ENCODE results near the gene ZNF165.
"Not testable (repeated sequence)": the region's sequence is repeated elsewhere in the genome, so short reads cannot be mapped to it uniquely, and the experiment has no call there.

Gene ZNF165

DNA sequence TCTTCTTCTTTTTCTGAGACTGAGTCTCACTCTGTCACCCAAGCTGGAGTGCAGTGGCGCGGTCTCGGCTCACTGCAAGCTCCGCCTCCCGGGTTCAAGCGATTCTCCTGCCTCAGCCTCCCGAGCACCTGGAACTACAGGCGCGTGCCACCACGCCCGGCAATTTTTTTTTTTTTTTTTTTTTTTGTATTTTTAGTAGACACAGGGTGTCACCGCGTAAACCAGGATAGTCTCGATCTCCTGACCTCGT is at the start of gene ZNF165:
Gene ZNF165, plus strand, starts transcription at position 188 of the 250 bp plus-strand sequence. CDS start 4,913 bp downstream, outside the sequence.
- not testable (repeated sequence) for DNase-seq (ENCODE audit: low read depth)

DNA sequence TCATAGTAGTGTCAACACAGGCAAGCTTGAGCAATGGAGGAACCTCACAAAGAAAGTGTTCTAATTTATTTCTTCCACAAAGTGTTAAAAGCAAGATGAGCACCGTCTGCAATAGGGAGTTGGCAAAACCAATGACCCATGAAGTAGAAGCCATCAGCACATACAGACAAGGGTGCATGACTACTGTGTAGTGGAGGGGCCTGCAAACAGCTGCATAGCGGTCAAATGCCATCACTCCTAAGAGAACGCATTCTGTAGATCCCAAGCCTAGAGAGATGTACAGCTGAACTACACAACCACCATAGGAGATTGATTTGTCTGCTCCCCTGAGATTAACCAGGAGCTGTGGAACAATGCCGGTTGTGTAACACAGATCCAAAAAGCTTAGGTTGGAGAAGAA is 26.8 kb upstream of the ZNF165 start:
- DNase-seq (ENCODE audit: low read depth) = no peak

DNA sequence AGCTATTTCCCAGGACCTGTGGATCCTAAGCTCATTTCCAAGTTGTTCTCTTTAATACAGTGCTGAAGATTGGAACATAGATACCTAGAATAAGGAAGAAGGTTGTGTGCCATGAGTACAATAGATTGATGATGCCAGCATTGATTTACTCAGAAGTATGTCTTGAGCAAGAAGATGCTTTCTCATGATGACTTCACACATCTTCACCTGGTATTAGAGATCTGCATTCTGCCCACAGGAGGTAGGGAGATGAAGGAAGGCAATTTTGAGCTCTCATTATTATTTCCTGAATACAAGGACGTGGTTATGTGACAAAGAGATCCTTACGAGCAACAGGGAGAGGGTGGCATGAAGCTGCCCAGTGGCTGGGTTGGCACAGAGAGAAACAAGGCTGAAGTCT is 20.0 kb upstream of the ZNF165 start:
- no peak for DNase-seq (ENCODE audit: low read depth)

DNA sequence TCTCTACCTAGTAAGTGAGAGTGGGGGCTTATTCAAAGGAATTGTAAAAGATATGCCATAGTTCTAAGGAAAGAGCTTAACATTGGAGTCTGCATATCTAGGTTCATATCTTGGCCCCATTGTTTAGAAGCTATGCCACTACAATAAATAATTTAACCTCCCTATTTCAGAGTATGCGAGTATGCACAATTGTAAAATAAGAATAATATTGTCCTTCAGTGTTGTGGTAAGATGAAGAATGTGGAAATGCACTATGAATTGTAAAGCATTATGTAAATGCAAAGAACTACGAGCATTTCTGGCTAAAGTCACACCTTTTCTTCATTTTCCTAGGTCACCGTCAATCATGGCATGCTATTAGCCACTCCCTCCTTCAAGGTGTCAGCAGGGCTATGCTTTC is 16.1 kb upstream of the ZNF165 start:
- DNase-seq (ENCODE audit: low read depth) = no peak

DNA sequence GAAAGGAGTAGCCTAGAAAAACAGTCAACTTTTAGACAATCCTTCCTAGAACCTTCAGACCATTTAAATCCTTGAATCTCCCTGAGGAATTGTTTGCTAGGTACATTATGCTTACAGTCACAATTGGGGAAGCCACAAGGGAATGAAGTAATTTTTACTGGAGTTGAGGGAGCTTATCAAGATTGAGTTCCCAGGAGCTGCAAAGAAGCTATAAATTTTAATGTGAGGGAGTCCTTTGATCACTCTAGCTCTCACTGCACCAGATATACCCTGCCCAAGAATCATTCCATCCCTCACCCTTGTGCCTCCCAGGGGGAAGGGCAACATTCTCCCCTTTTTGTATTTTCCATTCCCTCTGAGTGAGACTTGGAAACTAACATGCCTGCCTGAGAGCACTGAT is 12.3 kb upstream of the ZNF165 start:
- no peak for DNase-seq (ENCODE audit: low read depth)

DNA sequence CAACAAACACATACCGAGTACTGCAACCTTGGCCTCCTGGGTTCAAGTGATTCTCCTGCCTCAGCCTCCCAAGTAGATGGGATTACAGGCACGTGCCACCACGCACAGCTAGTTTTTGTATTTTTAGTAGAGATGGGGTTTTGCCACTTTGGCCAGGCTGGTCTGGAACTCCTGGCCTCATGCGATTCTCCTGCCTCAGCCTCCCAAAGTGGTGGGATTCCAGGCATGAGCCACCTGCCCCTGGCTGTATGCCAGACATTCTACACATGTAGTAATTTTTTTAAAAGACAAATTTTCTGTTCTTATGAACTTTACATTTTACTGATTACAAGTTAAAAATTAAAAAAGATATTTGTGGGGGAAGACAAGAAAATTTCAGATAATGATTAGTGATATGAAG is 9.4 kb upstream of the ZNF165 start:
- not testable (repeated sequence) for DNase-seq (ENCODE audit: low read depth)

GRCh38 chr6:28078050-28078449 is 2.3 kb upstream of the ZNF165 start:
- DNase-seq (ENCODE audit: low read depth) = no peak

DNA sequence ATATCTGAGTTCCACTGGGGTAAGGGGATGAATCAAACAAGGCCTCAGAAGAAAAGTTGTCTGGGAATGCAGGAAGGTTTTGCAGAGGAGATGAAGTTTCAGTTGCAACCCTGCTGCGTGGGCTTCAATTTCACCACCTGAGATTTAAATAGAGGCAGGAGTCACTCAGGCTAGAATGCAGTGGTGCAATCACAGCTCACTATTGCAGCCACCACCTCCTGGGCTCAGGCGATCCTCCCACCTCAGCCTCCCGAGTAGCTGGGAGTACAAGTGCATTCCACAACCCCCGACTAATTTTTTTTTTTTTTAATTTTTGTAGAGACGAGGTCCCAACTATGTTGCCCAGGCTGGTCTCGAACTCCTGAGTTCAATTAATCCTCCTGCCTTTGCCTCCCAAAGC is 1.5 kb upstream of the ZNF165 start:
- DNase-seq (ENCODE audit: low read depth) = no peak

GRCh38 chr6:28080631-28081485 is 490 bp downstream of the ZNF165 start:
- peak; percentile 93 for DNase-seq (ENCODE audit: low read depth)

DNA sequence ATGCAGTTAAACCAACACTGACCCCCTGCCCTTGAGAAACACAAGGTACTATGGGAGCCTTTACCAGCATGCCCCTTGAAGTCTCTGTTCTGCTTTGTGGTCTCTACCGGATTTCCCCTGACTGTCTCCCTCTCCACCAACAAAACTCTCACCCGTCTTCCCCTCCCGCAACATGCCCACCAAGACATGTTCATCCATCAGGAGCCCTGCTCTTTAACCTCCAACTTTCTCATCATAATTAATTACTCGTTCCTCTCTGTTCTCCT is 1.1 kb downstream of the ZNF165 start:
- no peak for DNase-seq (ENCODE audit: low read depth)

DNA sequence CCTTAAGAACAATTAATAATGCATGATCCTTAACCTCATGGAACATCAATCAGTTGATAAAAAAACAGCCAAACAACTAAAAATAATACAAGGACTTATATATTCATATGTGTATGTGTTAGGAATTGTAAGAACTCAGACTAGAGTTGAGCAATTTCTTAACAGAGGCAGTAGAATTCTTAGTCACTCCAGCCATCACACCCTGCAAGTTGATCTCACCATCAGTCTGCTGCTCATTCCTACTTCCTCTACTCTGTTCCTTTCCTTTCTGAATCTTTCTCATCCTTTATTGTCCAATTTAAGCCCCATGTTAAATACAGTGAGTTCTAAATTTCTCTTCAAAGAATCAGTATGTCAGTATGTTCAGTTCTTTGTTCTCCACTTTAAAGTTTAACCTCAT is 2.6 kb downstream of the ZNF165 start:
- DNase-seq (ENCODE audit: low read depth) = no peak

- DNase-seq (ENCODE audit: low read depth) = no peak
Observed at GRCh38 chr6:28089054-28089453, 8.7 kb downstream of the ZNF165 start.

DNA sequence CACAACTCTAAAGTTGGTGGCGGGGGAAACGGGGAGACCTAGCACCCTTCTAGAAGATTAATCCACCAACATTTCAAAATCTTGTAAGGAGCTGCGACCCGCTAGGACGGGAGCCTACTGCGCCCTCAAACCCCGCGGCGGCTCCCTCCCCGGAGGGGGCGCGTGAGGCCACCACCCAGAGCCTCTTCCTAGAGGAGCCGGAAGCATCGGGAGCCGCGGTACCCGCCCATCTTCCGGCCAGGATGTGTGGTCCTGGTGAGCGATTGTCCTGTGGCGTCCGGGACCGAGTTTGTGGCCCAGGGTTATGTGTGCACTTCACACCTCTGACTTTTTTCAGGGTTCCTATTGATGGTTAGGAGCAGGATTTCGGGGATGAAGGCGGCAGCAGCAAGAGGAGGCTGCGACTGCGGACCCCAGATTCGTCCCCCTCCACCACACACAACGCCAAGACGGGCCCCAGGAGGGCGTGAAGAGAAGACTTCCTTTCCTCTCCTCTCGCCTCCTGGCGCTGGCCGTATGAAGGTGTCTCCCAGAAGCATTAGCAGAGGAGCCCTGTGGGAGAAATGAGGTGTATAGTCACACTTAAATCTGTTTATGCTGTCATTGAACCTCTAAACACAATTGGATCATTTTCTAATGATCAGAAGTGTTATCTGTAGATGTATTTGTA is 10.7 kb downstream of the ZNF165 start:
- DNase-seq (ENCODE audit: low read depth) = no peak

- DNase-seq (ENCODE audit: low read depth) = not testable (repeated sequence)
Observed at GRCh38 chr6:28102222-28102621, 21.9 kb downstream of the ZNF165 start.

- DNase-seq (ENCODE audit: low read depth) = not testable (repeated sequence)
Observed at GRCh38 chr6:28102699-28103098, 22.3 kb downstream of the ZNF165 start.

DNA sequence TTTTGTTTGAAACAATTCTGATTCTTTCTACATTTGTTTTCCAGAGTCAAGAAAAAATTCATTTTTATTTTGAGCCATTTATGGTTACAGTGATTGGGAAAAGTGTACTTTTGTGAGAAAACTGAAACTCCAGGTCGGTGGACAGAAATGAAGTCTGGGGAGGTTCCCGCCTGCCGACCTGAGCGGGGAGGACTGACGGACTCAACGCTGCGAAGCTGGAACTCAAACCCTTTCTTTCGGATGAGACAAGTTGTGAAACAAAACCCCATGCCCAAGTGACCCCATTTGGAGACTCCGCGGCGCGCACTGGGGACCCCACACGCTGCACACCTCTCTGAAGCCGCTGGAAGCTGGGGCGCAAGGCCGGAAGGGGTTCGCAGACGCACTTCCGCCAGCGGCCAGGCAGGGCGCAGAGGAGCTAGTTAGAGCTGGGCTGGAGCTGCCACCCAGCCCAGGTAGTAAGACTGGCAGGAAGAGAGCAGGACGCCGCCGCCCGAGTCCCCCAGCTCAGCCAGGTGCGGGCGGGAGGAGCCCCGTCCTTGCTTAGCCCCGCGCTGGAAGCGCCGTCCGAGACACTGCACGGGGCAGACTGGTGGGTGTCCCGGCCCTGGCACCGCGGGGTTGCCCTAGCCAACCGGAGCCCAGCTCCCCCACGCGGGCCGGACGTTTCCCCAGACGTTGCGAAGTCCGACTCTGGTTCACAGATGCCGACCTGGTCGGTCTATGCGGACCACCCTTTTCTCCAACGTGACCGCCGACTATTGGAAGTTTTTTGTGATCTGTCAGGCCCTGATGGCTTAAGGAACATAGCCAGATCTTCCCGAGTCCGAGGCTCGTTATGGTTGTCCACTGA is 24.2 kb downstream of the ZNF165 start:
- no peak for DNase-seq (ENCODE audit: low read depth)

GRCh38 chr6:28105245-28105639 is 24.9 kb downstream of the ZNF165 start:
- no peak for DNase-seq (ENCODE audit: low read depth)

- DNase-seq (ENCODE audit: low read depth) = no peak
Observed at GRCh38 chr6:28107506-28107905, 27.1 kb downstream of the ZNF165 start.

DNA sequence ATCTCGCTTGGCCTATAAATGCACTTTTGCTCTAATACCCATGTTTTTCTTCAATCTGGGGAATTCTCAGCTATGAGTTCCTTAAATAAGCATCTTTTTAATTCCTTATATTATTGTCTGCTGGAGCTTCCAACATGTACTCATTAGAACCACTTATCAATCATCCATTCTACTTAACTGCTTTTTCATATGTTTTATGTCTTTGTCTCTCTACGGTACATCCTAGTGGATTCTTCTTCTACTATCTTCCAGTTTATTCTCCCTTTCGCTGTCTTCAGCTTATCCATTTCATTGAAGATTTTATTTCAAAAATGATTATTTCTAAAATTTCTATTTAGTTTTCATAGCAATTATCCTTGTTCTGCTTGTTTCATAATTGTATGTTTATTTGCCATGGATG is 31.6 kb downstream of the ZNF165 start:
- DNase-seq (ENCODE audit: low read depth) = no peak

DNA sequence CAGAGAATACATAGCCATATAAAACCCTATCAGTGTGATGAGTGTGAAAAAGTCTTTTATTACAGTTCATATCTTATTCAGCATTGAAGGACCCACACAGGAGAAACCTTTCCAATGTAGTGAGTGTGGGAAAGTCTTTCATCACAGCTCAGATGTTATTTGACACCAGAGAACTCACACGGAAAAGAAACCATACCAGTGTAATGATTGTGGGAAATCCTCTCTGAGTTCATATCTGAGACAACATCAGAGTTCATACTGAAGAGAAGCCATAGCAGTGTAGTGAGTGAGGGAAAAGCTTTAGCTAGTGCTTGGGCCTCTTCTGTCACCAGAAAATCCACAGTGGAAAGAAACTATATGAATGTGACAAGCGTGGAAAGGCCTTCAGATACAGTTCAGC is 35.4 kb downstream of the ZNF165 start:
- no peak for DNase-seq (ENCODE audit: low read depth)

GRCh38 chr6:28117386-28118050 is 37.1 kb downstream of the ZNF165 start:
- DNase-seq (ENCODE audit: low read depth) = no peak

- DNase-seq (ENCODE audit: low read depth) = no peak
Observed at GRCh38 chr6:28118217-28118616, 37.8 kb downstream of the ZNF165 start.

DNA sequence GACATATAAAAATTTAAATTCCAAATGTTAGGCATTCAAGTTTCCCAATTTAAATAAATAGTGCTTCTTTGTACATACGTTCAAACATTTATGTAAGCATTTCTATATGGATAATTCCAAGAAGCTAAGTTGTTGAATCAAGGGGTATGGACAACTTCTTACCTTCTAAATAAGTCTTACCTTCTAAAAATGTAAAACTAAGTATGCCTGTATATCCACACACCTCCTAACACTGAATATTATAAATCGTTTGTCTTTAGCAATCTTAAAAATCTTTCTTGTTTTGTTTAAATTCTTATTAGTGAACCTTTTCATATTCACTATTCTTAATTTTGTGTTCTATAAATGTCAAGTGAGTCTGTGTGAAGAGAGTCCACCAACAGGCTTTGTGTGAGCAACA is 41.5 kb downstream of the ZNF165 start:
- no peak for DNase-seq (ENCODE audit: low read depth)

Measured in HS-5 (cell line).